ENCODE results near the gene EFHD2.

- TF ChIP-seq, protein P1, sequence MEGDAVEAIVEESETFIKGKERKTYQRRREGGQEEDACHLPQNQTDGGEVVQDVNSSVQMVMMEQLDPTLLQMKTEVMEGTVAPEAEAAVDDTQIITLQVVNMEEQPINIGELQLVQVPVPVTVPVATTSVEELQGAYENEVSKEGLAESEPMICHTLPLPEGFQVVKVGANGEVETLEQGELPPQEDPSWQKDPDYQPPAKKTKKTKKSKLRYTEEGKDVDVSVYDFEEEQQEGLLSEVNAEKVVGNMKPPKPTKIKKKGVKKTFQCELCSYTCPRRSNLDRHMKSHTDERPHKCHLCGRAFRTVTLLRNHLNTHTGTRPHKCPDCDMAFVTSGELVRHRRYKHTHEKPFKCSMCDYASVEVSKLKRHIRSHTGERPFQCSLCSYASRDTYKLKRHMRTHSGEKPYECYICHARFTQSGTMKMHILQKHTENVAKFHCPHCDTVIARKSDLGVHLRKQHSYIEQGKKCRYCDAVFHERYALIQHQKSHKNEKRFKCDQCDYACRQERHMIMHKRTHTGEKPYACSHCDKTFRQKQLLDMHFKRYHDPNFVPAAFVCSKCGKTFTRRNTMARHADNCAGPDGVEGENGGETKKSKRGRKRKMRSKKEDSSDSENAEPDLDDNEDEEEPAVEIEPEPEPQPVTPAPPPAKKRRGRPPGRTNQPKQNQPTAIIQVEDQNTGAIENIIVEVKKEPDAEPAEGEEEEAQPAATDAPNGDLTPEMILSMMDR (IDR thresholded peaks at IDR 0.05) = peak in 1 of 7 experiments; percentile 13
- TF ChIP-seq POLR2A (IDR thresholded peaks at IDR 0.05) = no peak
- TF ChIP-seq EP300 (IDR thresholded peaks at IDR 0.05) = no peak
These were observed 14.5 kb downstream of the EFHD2 start for GRCh38 chr1:15424146-15424667.
